ENCODE data around the gene ZNF274.
A peak's percentile ranks its signal among the peaks of the same experiment; 100 is the strongest.
"Not testable (repeated sequence)": the region's sequence is repeated elsewhere in the genome, so short reads cannot be mapped to it uniquely, and the experiment has no call there.

ZNF274 gene

GRCh38 chr19:58182989-58183816, at the start of gene ZNF274:
TSS of gene ZNF274 (plus strand) at chr19:58183061. CDS start at chr19:58183966, 905 bp downstream.
- Histone ChIP-seq H3K36me3 (ENCODE audit: control insufficient read depth, insufficient read depth, low read length) (peaks cover 12% of the 10 kb centered on the region; the same call in 1 of the 2 replicates), H3K4me1 (ENCODE audit: control insufficient read depth, insufficient read depth, low read length) (0 out of 2 replicates have a peak, but pooled peaks cover 2% of the 10 kb centered on the region), H3K4me3 (ENCODE audit: low read length) (peak within 1 kb of the TSS; percentile 90), H3K27me3 (ENCODE audit: control insufficient read depth, insufficient read depth, low read length) (no peaks in the 10 kb centered on the region), H3K9me3 (ENCODE audit: control insufficient read depth, insufficient read depth, low read length) (no peaks in the 10 kb centered on the region), H3K27ac (ENCODE audit: low read length) (no peak within 1 kb of the TSS)
- no CpG with 5 or more reads among the region's 80 CpGs for WGBS (ENCODE audit: insufficient coverage, insufficient read length)
- peak; percentile 73 for DNase-seq (ENCODE audit: low read depth, low spot score)

GRCh38 chr19:58134244-58134643, 48.6 kb upstream of the ZNF274 start:
- no CpG with 5 or more reads among the region's 1 CpG for WGBS (ENCODE audit: insufficient coverage, insufficient read length)
- DNase-seq (ENCODE audit: low read depth, low spot score): no peak
- Histone ChIP-seq H3K27ac (ENCODE audit: low read length) (no peak overlapping the region), H3K4me3 (ENCODE audit: low read length) (no peak overlapping the region), H3K27me3 (ENCODE audit: control insufficient read depth, insufficient read depth, low read length) (no peaks in the 10 kb centered on the region), H3K36me3 (ENCODE audit: control insufficient read depth, insufficient read depth, low read length) (peaks cover 14% of the 10 kb centered on the region), H3K9me3 (ENCODE audit: control insufficient read depth, insufficient read depth, low read length) (peaks cover 11% of the 10 kb centered on the region), H3K4me1 (ENCODE audit: control insufficient read depth, insufficient read depth, low read length) (no peaks in the 10 kb centered on the region)

DNA sequence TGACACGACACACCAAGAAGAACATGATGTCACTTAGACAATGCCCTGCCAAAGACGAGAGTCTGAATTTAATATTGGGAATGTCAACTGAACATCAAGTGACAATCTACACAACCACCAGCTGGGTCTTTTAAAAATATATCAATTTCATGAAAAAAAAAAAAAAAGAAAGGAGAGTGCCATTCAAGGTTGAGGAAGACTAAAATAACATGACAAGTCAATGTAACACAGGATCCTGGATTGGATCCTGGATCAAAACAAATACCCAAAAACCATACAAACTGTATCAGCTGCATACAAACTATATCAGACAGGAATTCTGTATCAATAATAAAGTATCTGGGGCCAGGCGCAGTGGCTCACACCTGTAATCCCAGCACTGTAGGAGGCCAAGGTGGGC, 37.0 kb upstream of the ZNF274 start:
- Histone ChIP-seq H3K27me3 (ENCODE audit: control insufficient read depth, insufficient read depth, low read length) (no peaks in the 10 kb centered on the region), H3K27ac (ENCODE audit: low read length) (no peak overlapping the region), H3K4me1 (ENCODE audit: control insufficient read depth, insufficient read depth, low read length) (no peaks in the 10 kb centered on the region), H3K9me3 (ENCODE audit: control insufficient read depth, insufficient read depth, low read length) (no peaks in the 10 kb centered on the region), H3K36me3 (ENCODE audit: control insufficient read depth, insufficient read depth, low read length) (peaks cover 4% of the 10 kb centered on the region; the same call in 1 of the 2 replicates), H3K4me3 (ENCODE audit: low read length) (no peak overlapping the region)
- no peak for DNase-seq (ENCODE audit: low read depth, low spot score)
- WGBS (ENCODE audit: insufficient coverage, insufficient read length): no CpG with 5 or more reads among the region's 3 CpGs

- H3K4me3 ChIP-seq (ENCODE audit: low read length); H3K27ac ChIP-seq (ENCODE audit: low read length); H3K9me3 ChIP-seq (ENCODE audit: control insufficient read depth, insufficient read depth, low read length); H3K27me3 ChIP-seq (ENCODE audit: control insufficient read depth, insufficient read depth, low read length); DNase-seq (ENCODE audit: low read depth, low spot score); H3K4me1 ChIP-seq (ENCODE audit: control insufficient read depth, insufficient read depth, low read length); H3K36me3 ChIP-seq (ENCODE audit: control insufficient read depth, insufficient read depth, low read length): not testable (repeated sequence)
- no CpG with 5 or more reads among the region's 28 CpGs for WGBS (ENCODE audit: insufficient coverage, insufficient read length)
These were observed 35.4 kb upstream of the ZNF274 start for GRCh38 chr19:58147475-58147874.

DNA sequence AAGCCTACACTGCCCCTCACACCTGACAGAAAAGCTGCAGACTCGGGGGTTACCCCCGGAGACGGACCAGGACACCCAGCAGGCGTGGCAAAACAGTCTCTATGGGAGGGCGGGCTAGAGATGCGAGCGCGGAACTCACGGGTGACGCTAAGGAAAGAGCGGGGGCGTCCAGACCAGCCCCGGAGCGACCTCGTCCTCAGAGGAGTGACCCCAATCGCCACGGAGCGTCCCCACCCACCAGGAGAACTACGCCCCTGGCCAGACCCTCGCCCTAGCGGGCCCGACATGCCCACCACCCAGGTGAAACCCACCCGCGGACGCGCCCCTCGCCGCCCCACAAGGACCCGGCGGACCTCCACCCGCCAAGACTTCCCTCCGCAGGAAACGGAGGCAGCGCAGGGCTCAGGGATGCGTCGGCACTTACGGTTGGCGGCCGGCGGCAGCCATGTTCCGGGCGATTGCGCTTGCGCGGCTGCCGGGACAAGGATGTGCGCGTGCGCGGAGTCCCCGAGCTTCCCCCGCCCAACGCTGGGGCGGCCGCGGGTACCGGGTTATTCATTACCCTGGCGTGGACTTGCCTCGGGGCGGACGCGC, 32.4 kb upstream of the ZNF274 start, which contains the start of gene ZNF329:
ZNF329 (minus strand) TSS at position 462 of the 594 bp plus-strand sequence. CDS start 21,286 bp downstream, outside the sequence.
- Histone ChIP-seq H3K4me3 (ENCODE audit: low read length) (peak within 1 kb of the TSS; percentile 71), H3K4me1 (ENCODE audit: control insufficient read depth, insufficient read depth, low read length) (no peaks in the 10 kb centered on the region), H3K27me3 (ENCODE audit: control insufficient read depth, insufficient read depth, low read length) (no peaks in the 10 kb centered on the region), H3K9me3 (ENCODE audit: control insufficient read depth, insufficient read depth, low read length) (no peaks in the 10 kb centered on the region), H3K27ac (ENCODE audit: low read length) (no peak within 1 kb of the TSS), H3K36me3 (ENCODE audit: control insufficient read depth, insufficient read depth, low read length) (no peaks in the 10 kb centered on the region)
- no CpG with 5 or more reads among the region's 62 CpGs for WGBS (ENCODE audit: insufficient coverage, insufficient read length)
- peak; percentile 57 for DNase-seq (ENCODE audit: low read depth, low spot score)

- no CpG with 5 or more reads among the region's 2 CpGs for WGBS (ENCODE audit: insufficient coverage, insufficient read length)
- no peaks in the 10 kb centered on the region for H3K36me3 ChIP-seq (ENCODE audit: control insufficient read depth, insufficient read depth, low read length)
- no peak overlapping the region for H3K27ac ChIP-seq (ENCODE audit: low read length)
- no peak for DNase-seq (ENCODE audit: low read depth, low spot score)
- H3K4me3 ChIP-seq (ENCODE audit: low read length): no peak overlapping the region
- no peaks in the 10 kb centered on the region for H3K9me3 ChIP-seq (ENCODE audit: control insufficient read depth, insufficient read depth, low read length)
- no peaks in the 10 kb centered on the region for H3K4me1 ChIP-seq (ENCODE audit: control insufficient read depth, insufficient read depth, low read length)
- no peaks in the 10 kb centered on the region for H3K27me3 ChIP-seq (ENCODE audit: control insufficient read depth, insufficient read depth, low read length)
These were observed 29.5 kb upstream of the ZNF274 start for GRCh38 chr19:58153386-58153785.

DNA sequence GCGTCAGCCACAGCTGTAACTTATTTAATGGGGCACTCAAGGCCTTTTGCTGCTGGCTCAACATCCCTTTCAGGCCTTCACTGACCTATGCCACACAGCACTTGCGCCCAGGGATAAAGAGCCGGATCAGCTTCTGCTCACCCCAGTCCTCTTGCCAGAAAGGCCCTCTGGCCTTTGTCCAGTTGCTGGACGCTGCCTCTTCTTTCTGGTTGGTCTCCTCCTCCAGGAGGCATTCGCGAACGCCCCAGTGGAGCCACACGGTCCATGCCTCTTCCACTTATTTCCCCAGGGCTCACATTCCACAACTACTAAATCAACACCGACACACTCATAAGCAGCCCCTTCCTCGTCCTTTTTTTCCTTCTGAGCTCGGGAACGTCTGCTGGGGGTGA, 28.6 kb upstream of the ZNF274 start:
- no peaks in the 10 kb centered on the region for H3K27me3 ChIP-seq (ENCODE audit: control insufficient read depth, insufficient read depth, low read length)
- WGBS (ENCODE audit: insufficient coverage, insufficient read length): no CpG with 5 or more reads among the region's 12 CpGs
- DNase-seq (ENCODE audit: low read depth, low spot score): no peak
- H3K36me3 ChIP-seq (ENCODE audit: control insufficient read depth, insufficient read depth, low read length): no peaks in the 10 kb centered on the region
- no peaks in the 10 kb centered on the region for H3K4me1 ChIP-seq (ENCODE audit: control insufficient read depth, insufficient read depth, low read length)
- peak overlapping the region; percentile 85; the same call in 1 of the 2 replicates for H3K4me3 ChIP-seq (ENCODE audit: low read length)
- H3K9me3 ChIP-seq (ENCODE audit: control insufficient read depth, insufficient read depth, low read length): no peaks in the 10 kb centered on the region
- H3K27ac ChIP-seq (ENCODE audit: low read length): no peak overlapping the region

GRCh38 chr19:58154679-58155648, 27.9 kb upstream of the ZNF274 start:
- no peaks in the 10 kb centered on the region for H3K4me1 ChIP-seq (ENCODE audit: control insufficient read depth, insufficient read depth, low read length)
- no peaks in the 10 kb centered on the region for H3K27me3 ChIP-seq (ENCODE audit: control insufficient read depth, insufficient read depth, low read length)
- DNase-seq (ENCODE audit: low read depth, low spot score): peak; percentile 92
- no peak overlapping the region for H3K27ac ChIP-seq (ENCODE audit: low read length)
- no peaks in the 10 kb centered on the region for H3K9me3 ChIP-seq (ENCODE audit: control insufficient read depth, insufficient read depth, low read length)
- WGBS (ENCODE audit: insufficient coverage, insufficient read length): no CpG with 5 or more reads among the region's 85 CpGs
- no peaks in the 10 kb centered on the region for H3K36me3 ChIP-seq (ENCODE audit: control insufficient read depth, insufficient read depth, low read length)
- H3K4me3 ChIP-seq (ENCODE audit: low read length): peak overlapping the region; percentile 85; the same call in 1 of the 2 replicates

DNA sequence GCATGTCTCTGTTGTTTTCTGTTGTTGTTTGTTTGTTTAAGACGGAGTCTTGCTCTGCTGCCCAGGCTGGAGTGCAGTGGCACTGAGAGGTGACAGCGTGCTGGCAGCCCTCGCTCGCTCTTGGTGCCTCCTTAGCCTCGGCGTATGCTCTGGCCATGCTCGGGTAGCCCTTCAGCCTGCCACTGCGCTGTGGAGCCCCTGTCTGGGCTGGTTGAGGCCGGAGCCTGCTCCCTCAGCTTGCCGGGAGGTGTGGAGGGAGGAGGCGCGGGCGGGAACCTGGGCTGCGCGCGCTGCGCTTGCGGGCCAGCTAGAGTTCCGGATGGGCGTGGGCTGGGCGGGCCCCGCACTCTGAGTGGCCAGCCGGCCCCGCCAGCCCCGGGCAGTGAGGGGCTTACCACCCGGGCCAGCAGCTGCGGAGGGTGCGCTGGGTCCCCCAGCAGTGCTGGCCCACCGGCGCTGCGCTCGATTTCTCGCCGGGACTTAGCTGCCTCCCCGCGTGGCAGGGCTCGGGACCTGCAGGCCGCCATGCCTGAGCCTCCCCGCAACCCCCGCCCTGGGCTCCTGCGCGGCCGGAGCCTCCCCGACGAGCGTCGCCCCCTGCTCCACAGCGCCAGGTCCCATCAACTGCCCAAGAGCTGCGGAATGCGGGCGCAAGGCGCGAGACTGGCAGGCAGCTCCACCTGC, 25.7 kb upstream of the ZNF274 start:
- WGBS (ENCODE audit: insufficient coverage, insufficient read length): no CpG with 5 or more reads among the region's 53 CpGs
- no peaks in the 10 kb centered on the region for H3K9me3 ChIP-seq (ENCODE audit: control insufficient read depth, insufficient read depth, low read length)
- H3K4me3 ChIP-seq (ENCODE audit: low read length): no peak overlapping the region
- no peak overlapping the region for H3K27ac ChIP-seq (ENCODE audit: low read length)
- DNase-seq (ENCODE audit: low read depth, low spot score): no peak
- H3K27me3 ChIP-seq (ENCODE audit: control insufficient read depth, insufficient read depth, low read length): no peaks in the 10 kb centered on the region
- no peaks in the 10 kb centered on the region for H3K4me1 ChIP-seq (ENCODE audit: control insufficient read depth, insufficient read depth, low read length)
- H3K36me3 ChIP-seq (ENCODE audit: control insufficient read depth, insufficient read depth, low read length): no peaks in the 10 kb centered on the region
